BE2C (cell line): ENCODE results near the gene GPC2.

ENCODE experiments used
- DNase-seq: peaks from one replicate; pipeline ENCODE4 v3.0.0-alpha.2; 2020
- H3K27me3 ChIP-seq: fragments of 250-450 bp; sonication (Bioruptor Pico); 2 replicates; pipeline ENCODE4 v1.5.1; 2020; ENCODE audit warnings: mild to moderate bottlenecking
- H3K36me3 ChIP-seq: fragments of 250-450 bp; sonication (Bioruptor Pico); 2 replicates; pipeline ENCODE4 v1.5.1; 2020; ENCODE audit warnings: mild to moderate bottlenecking
- H3K4me1 ChIP-seq: fragments of 250-450 bp; sonication (Bioruptor Pico); 2 replicates; pipeline ENCODE4 v1.5.1; 2020
- H3K4me3 ChIP-seq: 2 replicates; pipeline ENCODE4 v1.5.1; 2011; ENCODE audit warnings: low read depth, low read length
- H3K9me3 ChIP-seq: fragments of 250-450 bp; sonication (Bioruptor Pico); 2 replicates; pipeline ENCODE4 v1.5.1; 2020
- CTCF ChIP-seq: IDR thresholded peaks from 2 replicates; pipeline ENCODE4 v1.5.1; 2012; ENCODE audit warnings: mild to moderate bottlenecking, low read depth, low read length

The GPC2 gene

GRCh38 chr7:100126239-100126930, 50.8 kb downstream of the GPC2 start:
- no peak for DNase-seq
- H3K4me3 ChIP-seq: peak overlapping the region; percentile 93
- H3K4me1 ChIP-seq: no peaks in the 10 kb centered on the region
- TF ChIP-seq CTCF: peak; percentile 7; the same call in 1 of the 2 replicates
- H3K36me3 ChIP-seq: no peaks in the 10 kb centered on the region
- no peaks in the 10 kb centered on the region for H3K9me3 ChIP-seq
- H3K27me3 ChIP-seq: no peaks in the 10 kb centered on the region

- H3K4me1 ChIP-seq: no peaks in the 10 kb centered on the region
- no peaks in the 10 kb centered on the region for H3K9me3 ChIP-seq
- H3K4me3 ChIP-seq: no peak overlapping the region
- H3K27me3 ChIP-seq: no peaks in the 10 kb centered on the region
- TF ChIP-seq CTCF: no peak
- no peaks in the 10 kb centered on the region for H3K36me3 ChIP-seq
- no peak for DNase-seq
Observed at GRCh38 chr7:100124301-100125230, 52.6 kb downstream of the GPC2 start.

GRCh38 chr7:100122568-100122967, 54.6 kb downstream of the GPC2 start:
- TF ChIP-seq CTCF: no peak
- DNase-seq: no peak
- Histone ChIP-seq H3K4me1 (no peaks in the 10 kb centered on the region), H3K27me3 (no peaks in the 10 kb centered on the region), H3K9me3 (no peaks in the 10 kb centered on the region), H3K4me3 (no peak overlapping the region), H3K36me3 (no peaks in the 10 kb centered on the region)

GRCh38 chr7:100122067-100122466, 55.1 kb downstream of the GPC2 start:
- TF ChIP-seq CTCF: no peak
- H3K4me1 ChIP-seq: no peaks in the 10 kb centered on the region
- H3K4me3 ChIP-seq: no peak overlapping the region
- no peaks in the 10 kb centered on the region for H3K27me3 ChIP-seq
- no peaks in the 10 kb centered on the region for H3K9me3 ChIP-seq
- DNase-seq: no peak
- H3K36me3 ChIP-seq: no peaks in the 10 kb centered on the region

GRCh38 chr7:100120733-100121036, 56.5 kb downstream of the GPC2 start:
- H3K9me3 ChIP-seq: no peaks in the 10 kb centered on the region
- H3K4me3 ChIP-seq: peak overlapping the region; percentile 99
- no peaks in the 10 kb centered on the region for H3K36me3 ChIP-seq
- no peak for TF ChIP-seq CTCF
- H3K4me1 ChIP-seq: no peaks in the 10 kb centered on the region
- H3K27me3 ChIP-seq: no peaks in the 10 kb centered on the region
- DNase-seq: no peak
